Measurements from ENCODE around the gene POLL.

The POLL gene

GRCh38 chr10:101573885-101574753, 13.9 kb downstream of the POLL start:
- DNase-seq (ENCODE audit: low read depth, low spot score) = no peak

GRCh38 chr10:101572785-101573184, 15.3 kb downstream of the POLL start:
- no peak for DNase-seq (ENCODE audit: low read depth, low spot score)

GRCh38 chr10:101572126-101572525, 15.9 kb downstream of the POLL start:
- no peak for DNase-seq (ENCODE audit: low read depth, low spot score)

- DNase-seq (ENCODE audit: low read depth, low spot score) = no peak
Measured at GRCh38 chr10:101571271-101571925, 16.7 kb downstream of the POLL start.

GRCh38 chr10:101570428-101571270, 17.4 kb downstream of the POLL start:
- DNase-seq (ENCODE audit: low read depth, low spot score) = no peak

GRCh38 chr10:101569622-101570427, 18.2 kb downstream of the POLL start:
- peak; percentile 88 for DNase-seq (ENCODE audit: low read depth, low spot score)

GRCh38 chr10:101569323-101569621, 18.8 kb downstream of the POLL start:
- no peak for DNase-seq (ENCODE audit: low read depth, low spot score)

- DNase-seq (ENCODE audit: low read depth, low spot score) = no peak
Measured at GRCh38 chr10:101568054-101568745, 19.9 kb downstream of the POLL start.

GRCh38 chr10:101567165-101568006, 20.7 kb downstream of the POLL start:
- DNase-seq (ENCODE audit: low read depth, low spot score) = no peak

- peak; percentile 58 for DNase-seq (ENCODE audit: low read depth, low spot score)
Measured at GRCh38 chr10:101566333-101567164, 21.5 kb downstream of the POLL start.

- DNase-seq (ENCODE audit: low read depth, low spot score) = no peak
Measured at GRCh38 chr10:101565936-101566332, 22.1 kb downstream of the POLL start.

GRCh38 chr10:101565370-101565900, 22.6 kb downstream of the POLL start:
- no peak for DNase-seq (ENCODE audit: low read depth, low spot score)

GRCh38 chr10:101564490-101564991, 23.5 kb downstream of the POLL start:
- DNase-seq (ENCODE audit: low read depth, low spot score) = no peak

- DNase-seq (ENCODE audit: low read depth, low spot score) = no peak
Measured at GRCh38 chr10:101563497-101564040, 24.5 kb downstream of the POLL start.

GRCh38 chr10:101563007-101563406, 25.1 kb downstream of the POLL start:
- DNase-seq (ENCODE audit: low read depth, low spot score) = no peak

GRCh38 chr10:101562231-101562630, 25.8 kb downstream of the POLL start:
- no peak for DNase-seq (ENCODE audit: low read depth, low spot score)

- DNase-seq (ENCODE audit: low read depth, low spot score) = no peak
Measured at GRCh38 chr10:101561068-101561915, 26.8 kb downstream of the POLL start.
